Smooth muscle cell of the pulmonary artery (primary cell): ENCODE measurements around the gene SPEM1. TPM values are rescaled to one million over a fixed set of nuclear protein-coding genes. Genes with fewer than 3 reads are reported as not detected.

ENCODE experiments used
- total RNA-seq: library from RNA; depleted of rRNA; stranded (reverse); fragments of >200 nt; gene quantifications from 2 replicates; pipeline ENCODE4 v1.2.3, GENCODE V29; 2014

Gene SPEM1, protein sequence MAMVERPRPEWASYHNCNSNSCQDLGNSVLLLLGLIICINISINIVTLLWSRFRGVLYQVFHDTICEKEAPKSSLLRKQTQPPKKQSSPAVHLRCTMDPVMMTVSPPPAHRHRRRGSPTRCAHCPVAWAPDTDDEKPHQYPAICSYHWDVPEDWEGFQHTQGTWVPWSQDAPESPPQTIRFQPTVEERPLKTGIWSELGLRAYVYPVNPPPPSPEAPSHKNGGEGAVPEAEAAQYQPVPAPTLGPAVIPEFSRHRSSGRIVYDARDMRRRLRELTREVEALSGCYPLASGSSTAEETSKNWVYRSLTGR
- not detected in 2 replicates for total RNA-seq

DNA sequence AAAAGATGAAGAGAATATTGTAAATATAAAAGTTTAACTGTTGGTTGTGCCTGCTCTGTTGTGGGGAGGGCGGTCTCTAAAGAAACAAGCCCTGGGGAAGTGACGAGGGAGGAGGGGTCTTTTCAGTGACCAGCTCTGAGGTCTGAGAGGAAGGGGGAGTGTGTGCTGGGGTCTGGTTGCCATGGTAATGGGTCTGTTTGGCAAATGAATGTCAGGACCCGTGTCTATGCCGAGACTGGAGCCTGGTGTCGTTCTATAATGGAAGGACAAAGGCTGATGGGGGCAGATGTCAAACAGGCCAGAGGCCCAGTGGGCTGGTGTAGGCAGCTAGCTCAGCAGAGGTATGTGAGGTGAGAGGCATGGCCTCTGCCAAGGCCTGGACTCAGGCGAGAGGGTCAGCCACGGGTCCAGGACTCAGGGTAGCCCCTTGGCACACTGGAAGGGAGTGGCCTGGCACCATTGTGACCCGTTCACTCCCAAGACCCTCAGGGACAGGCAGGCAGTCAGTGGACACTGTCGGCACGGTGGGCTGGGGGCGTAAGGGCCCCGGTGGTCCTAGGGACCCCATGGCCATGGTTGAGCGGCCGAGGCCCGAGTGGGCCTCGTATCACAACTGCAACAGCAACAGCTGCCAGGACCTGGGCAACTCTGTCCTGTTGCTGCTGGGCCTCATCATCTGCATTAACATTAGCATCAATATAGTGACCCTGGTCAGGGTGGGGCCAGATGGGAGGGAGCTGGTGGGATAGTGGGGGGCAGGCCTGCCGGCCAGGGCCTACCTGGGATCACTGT, at the start of gene SPEM1:
Gene SPEM1 (plus strand): TSS at position 506 of the 792 bp plus-strand sequence. CDS start 61 bp downstream, at position 567.

DNA sequence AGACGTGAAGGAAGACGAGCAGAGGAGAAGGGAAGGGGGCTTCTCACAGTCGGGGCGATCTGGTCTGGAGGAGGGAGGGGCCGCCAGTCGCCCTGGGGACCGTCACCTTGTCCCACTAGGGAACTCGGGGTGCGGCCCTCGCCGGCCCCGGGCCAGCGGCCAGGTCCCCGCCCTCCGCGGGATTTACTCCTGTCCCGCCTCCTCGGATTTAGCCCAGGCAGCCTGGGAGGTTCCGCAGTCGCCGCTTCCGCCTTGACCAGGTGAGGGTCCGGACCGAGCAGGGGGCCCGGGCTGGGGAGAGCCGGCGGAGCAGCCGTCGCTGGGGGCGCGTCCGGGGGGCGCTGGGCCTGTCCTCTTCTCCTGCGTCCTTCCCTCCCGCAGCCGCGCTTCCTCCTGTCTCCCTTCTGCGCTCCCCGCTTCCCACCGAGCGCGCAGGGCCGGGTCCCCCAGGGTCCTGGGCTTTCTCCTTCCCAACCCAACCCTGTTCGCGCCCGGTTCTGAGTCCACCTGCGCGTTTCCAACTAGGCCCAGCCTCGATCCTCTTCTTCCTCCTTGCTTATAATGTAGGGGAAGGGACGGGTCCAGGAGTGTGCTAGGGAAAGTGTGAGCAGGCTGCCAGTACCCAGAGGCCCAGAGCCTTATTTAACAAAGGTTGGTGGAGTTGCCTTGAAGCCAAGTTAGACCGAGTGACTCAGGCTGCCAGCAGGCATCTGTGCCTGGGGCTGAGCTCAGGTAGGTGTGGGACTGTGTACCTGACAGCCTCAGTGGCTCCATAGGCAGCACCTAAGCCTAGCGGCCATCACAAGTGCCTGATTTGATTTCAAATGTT, 39.1 kb upstream of the SPEM1 start, which contains the start of gene TNK1:
Gene TNK1 (plus strand): TSS at position 235 of the 829 bp plus-strand sequence. CDS start 1,838 bp downstream, outside the sequence.

DNA sequence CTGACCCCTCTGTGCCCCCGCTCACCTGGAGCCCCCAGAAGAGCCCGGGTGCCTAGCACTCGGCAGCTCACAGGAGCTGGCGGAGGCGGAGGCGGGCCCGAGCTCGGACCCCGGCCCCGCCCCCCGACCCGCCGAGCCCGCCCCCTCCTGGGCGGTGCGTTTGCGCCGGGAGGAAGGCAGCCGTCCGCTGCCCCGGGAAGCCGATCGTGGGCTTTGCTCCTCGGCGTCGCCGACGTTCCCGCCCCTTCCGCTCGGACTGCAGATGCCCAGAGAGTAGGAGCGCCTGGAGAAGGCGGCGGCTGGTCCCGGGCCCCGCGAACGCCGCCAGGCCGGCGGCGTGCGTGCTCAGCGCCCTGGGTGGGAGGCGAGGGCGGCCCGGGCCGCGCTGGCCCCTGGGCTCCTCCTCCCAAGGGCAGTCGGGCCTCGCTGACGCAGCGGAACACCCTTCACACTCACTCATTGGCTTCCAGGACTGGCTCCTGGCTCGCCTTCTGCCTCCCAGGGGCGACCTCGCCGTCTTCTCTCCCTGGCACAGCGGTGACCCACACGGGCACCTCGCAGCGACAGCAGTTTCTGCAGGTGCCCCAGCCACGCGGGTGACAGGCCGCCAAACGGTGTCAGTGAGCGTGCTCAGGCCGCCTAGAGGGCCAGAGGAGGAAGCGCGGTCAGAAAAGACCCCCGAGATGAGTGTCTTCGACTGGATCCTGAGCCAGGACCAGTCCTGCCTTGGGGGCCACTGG, 25.5 kb upstream of the SPEM1 start, which contains the start of gene PLSCR3:
Gene PLSCR3 (minus strand): TSS at position 74 of the 740 bp plus-strand sequence. CDS start 415 bp downstream, outside the sequence.

DNA sequence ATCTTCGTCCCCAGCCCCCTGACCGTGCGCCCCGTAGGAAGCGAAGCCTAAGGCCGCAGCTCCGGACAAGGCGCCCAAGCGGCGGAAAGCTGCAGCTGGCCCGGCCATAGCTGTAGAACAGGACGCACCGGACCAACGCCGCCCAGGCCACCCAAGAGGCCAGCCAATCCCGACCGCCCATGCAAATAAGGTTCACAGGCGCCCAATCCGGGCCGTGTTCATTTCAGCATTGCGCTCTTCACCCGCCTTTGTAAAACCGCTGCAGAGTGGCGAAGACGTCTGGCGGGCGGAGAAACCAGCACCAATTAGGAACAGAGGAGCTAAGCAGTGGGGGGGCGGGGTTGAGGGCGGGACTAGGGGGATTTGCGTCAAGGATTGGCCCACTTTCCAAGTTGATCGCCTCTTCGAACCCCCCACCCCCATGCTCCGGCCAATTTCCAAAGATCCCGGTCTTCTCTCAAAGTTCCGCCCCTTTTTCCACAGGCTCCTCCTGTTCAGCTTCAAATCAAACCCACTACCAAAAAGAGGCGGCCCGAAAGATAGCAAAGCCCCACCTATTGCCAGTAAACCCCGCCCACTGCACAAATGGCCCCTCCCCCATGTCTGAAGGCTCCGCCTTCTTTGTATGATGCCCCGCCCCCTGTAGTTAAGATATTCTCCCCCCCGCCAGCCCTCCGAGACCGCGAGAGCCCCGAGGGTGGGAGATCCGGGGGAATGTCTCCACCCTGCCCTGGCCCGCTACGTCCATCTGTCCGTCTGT, 16.0 kb upstream of the SPEM1 start, which contains the start of gene TMEM256:
Gene TMEM256 (minus strand): TSS at position 121 of the 760 bp plus-strand sequence. CDS start 13 bp downstream, at position 108.

DNA sequence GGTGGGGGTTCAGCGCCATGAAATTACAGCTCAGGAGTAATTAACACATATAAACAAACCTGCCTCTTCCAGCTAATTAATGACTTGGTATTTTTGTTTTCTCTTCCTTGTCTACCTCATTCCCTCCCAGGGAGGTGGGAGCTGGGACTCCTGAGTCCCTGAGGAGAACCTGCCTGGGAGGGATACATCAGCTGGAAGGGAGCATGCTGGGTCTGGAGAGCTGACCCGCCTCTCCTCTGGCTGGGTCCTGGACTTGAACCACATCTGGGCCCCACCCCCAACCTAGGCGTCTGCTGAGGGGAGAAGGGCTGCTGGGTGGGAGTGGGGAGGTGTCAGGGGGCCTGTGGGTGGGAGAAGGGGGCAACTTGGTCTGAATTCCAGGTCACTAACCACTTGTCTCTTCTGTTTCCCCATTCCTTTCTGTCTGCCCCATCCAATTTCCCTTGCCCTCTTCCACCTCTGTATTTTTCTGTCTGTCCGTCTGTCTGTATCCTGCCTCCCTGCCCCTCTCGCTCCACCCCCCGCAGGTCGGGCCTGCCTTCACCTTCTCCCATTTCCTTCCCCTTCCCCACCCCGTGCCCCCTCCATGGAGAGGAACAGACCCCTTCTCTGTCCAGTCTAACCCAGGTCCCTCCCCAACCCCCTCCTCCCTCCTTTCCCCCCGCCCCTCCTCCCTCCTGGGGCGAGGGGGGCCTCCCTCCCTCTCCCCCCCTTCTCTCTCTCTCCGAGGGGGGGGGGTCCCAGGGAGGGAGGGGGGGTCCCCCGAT, 12.5 kb upstream of the SPEM1 start, which contains the start of gene NLGN2:
Gene NLGN2 (plus strand): TSS at position 361 of the 767 bp plus-strand sequence. CDS start 411 bp downstream, outside the sequence.

DNA sequence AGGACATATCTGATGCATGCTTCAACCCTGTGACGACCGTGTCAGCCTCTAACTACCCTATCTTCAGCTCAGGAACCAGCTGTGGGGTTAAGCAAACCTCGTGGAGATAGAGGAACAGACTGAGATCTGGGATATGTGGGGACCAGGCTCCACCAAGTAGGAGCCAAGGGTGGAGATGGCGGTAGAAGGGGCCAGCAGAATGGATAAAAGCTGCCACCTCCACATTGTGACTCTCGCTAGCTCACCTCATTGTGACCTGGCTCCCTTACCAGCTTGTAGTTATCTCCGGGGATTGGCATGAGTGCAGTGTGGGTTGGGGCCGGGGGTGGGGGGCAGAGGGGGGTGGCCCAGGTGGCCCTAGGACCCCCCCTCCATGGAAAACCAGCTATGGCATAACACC, 5.2 kb downstream of the SPEM1 start, which contains the start of gene SPEM2:
Gene SPEM2 (plus strand): TSS at position 301 of the 400 bp plus-strand sequence. CDS start 73 bp downstream, at position 374.

DNA sequence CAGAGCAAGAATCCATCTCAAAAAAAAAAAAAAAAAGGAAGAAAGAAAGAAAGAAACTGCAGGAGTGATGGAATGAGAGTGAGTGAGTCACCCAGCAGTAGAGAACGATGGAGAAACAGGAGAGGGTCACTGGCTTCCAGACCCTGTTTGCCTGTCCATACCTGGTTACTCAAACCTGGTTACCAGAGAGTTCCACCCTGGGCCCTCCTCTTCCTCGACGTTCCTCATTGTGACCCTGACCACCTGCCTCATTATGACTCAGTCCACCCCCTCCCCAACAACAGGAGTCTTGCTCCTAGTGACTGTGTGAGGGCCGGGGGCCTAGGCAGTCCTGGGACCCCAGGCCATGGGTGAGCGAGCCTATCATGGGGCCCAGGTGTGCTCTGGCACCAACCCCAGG, 8.4 kb downstream of the SPEM1 start, which contains the start of gene SPEM3:
Gene SPEM3 (plus strand): TSS at position 301 of the 400 bp plus-strand sequence. CDS start 46 bp downstream, at position 347.

DNA sequence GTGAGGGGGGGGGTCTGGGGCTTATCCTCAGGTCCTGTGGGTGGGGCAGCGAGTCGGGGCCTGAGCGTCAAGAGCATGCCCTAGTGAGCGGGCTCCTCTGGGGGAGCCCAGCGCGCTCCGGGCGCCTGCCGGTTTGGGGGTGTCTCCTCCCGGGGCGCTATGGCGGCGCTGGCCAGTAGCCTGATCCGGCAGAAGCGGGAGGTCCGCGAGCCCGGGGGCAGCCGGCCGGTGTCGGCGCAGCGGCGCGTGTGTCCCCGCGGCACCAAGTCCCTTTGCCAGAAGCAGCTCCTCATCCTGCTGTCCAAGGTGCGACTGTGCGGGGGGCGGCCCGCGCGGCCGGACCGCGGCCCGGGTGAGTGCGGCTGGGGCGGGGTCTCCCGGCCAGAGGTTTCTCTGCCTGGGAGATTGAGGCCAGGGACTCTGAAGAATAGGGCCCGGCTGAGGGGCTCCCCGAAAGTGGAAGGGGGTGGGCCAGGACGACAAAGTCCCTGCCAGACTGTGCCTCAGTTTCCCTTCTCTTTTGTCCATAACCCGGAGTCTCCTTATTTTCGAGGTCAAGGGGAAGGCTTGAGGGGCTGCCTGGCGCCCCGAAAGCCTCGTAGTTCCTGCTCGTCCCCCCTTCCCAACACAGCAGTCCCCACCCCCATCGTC, 19.5 kb downstream of the SPEM1 start, which contains the start of gene FGF11:
Gene FGF11 (plus strand): TSS at position 51 of the 651 bp plus-strand sequence. CDS start 109 bp downstream, at position 160.

DNA sequence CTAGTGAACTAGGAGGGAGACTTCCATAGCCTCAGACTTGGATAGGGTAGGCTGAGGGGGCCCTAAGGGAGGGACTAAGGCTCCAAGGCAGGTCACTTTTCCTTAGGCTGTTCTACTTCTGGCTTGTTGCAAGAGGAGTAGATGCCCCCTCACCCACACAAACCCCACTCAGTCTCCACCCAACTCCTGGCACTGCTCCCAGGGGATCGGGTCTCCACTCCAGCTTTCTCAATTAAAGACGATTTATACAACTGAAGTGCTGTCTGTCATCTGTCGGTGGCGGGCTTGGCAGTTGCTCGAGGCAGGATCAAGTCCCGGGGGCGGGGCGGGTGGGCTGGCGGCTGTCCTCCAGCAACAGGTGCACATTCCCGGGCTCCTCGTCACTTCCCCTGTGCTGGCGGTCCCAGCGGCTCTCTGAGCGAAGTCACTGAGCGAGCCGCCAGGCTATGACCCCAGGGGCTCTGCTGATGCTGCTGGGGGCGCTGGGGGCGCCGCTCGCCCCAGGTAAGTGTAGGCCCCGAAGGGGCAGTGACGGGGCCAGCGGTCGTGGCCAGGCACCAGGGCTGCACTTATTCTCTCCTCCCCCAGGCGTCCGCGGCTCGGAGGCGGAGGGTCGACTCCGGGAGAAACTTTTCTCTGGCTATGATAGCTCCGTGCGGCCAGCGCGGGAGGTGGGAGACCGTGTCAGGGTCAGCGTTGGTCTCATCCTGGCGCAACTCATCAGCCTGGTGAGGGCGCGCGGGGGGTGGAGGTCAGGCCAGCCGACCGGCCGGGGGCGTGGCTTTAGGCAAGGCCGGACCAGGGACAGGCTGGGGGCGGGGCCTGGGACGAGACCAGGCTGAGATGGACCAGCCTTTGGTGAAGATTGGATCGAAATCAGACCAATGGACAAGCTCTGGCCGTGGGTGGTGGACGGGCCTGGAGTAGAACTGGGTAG, 24.8 kb downstream of the SPEM1 start, which contains the start of gene CHRNB1:
Gene CHRNB1 (plus strand): TSS at position 380 of the 937 bp plus-strand sequence. CDS start 67 bp downstream, at position 447.

Other genes with a start within 250 kb of the SPEM1 start
- gene ASGR1, start 241.0 kb upstream of the SPEM1 start, total RNA-seq = 0.26 and 0.43 TPM in 2 replicates
- gene DLG4, start 200.5 kb upstream of the SPEM1 start, total RNA-seq = 38.6 and 51.8 TPM in 2 replicates
- gene ACADVL, start 200.4 kb upstream of the SPEM1 start, total RNA-seq = 253 and 331 TPM in 2 replicates
- 57.9 and 79.4 TPM in 2 replicates for gene DVL2, start 185.8 kb upstream of the SPEM1 start, total RNA-seq
- 36.2 and 41.9 TPM in 2 replicates for gene PHF23, start 180.9 kb upstream of the SPEM1 start, total RNA-seq
- gene GABARAP, start 177.9 kb upstream of the SPEM1 start, total RNA-seq = 152 and 153 TPM in 2 replicates
- gene CTDNEP1, start 168.6 kb upstream of the SPEM1 start, total RNA-seq = 71.7 and 85.0 TPM in 2 replicates
- gene ELP5, start 168.1 kb upstream of the SPEM1 start, total RNA-seq = 23.6 and 23.8 TPM in 2 replicates
- gene CLDN7, start 157.8 kb upstream of the SPEM1 start, total RNA-seq = 0.33 and 0.65 TPM in 2 replicates
- gene SLC2A4, start 138.6 kb upstream of the SPEM1 start, total RNA-seq = 0.10 and 0.13 TPM in 2 replicates
- 0.07 TPM in 1 of 2 replicates, not detected in the other for gene YBX2, start 125.7 kb upstream of the SPEM1 start, total RNA-seq
- gene EIF5A, start 112.7 kb upstream of the SPEM1 start, total RNA-seq = 351 and 391 TPM in 2 replicates
- gene GPS2, start 105.0 kb upstream of the SPEM1 start, total RNA-seq = 20.3 and 20.4 TPM in 2 replicates
- 21.6 and 31.2 TPM in 2 replicates for gene NEURL4, start 91.0 kb upstream of the SPEM1 start, total RNA-seq
- gene ACAP1, start 83.8 kb upstream of the SPEM1 start, total RNA-seq = 0.33 and 0.99 TPM in 2 replicates
- 13.4 and 14.2 TPM in 2 replicates for gene KCTD11, start 68.2 kb upstream of the SPEM1 start, total RNA-seq
- gene TMEM95, start 65.2 kb upstream of the SPEM1 start, total RNA-seq = not detected in 2 replicates
- 0.20 and 0.26 TPM in 2 replicates for gene TNK1, start 39.2 kb upstream of the SPEM1 start, total RNA-seq
- 52.9 and 58.3 TPM in 2 replicates for gene PLSCR3, start 25.8 kb upstream of the SPEM1 start, total RNA-seq
- gene TMEM256, start 16.2 kb upstream of the SPEM1 start, total RNA-seq = 57.9 and 74.2 TPM in 2 replicates
- 23.7 and 28.4 TPM in 2 replicates for gene NLGN2, start 12.5 kb upstream of the SPEM1 start, total RNA-seq
- gene SPEM2, start 5.3 kb downstream of the SPEM1 start, total RNA-seq = not detected in 2 replicates
- gene SPEM3, start 8.5 kb downstream of the SPEM1 start, total RNA-seq = not detected in 2 replicates
- 2.5 and 3.2 TPM in 2 replicates for gene TMEM102, start 15.1 kb downstream of the SPEM1 start, total RNA-seq
- 12.9 and 16.7 TPM in 2 replicates for gene FGF11, start 19.2 kb downstream of the SPEM1 start, total RNA-seq
- 5.2 and 6.7 TPM in 2 replicates for gene CHRNB1, start 24.7 kb downstream of the SPEM1 start, total RNA-seq
- 39.2 and 45.6 TPM in 2 replicates for gene ZBTB4, start 59.3 kb downstream of the SPEM1 start, total RNA-seq
- not detected in 2 replicates for gene SLC35G6, start 61.1 kb downstream of the SPEM1 start, total RNA-seq
- 117 and 118 TPM in 2 replicates for gene POLR2A, start 64.0 kb downstream of the SPEM1 start, total RNA-seq
- gene TNFSF12, start 128.7 kb downstream of the SPEM1 start, total RNA-seq = 21.6 and 23.8 TPM in 2 replicates
- gene TNFSF13, start 138.4 kb downstream of the SPEM1 start, total RNA-seq = 1.4 and 2.4 TPM in 2 replicates
- gene SENP3, start 141.6 kb downstream of the SPEM1 start, total RNA-seq = 65.9 and 75.8 TPM in 2 replicates
- gene CD68, start 159.3 kb downstream of the SPEM1 start, total RNA-seq = 59.6 and 60.2 TPM in 2 replicates
- gene MPDU1, start 163.5 kb downstream of the SPEM1 start, total RNA-seq = 36.2 and 54.1 TPM in 2 replicates
- 0.07 and 0.26 TPM in 2 replicates for gene SOX15, start 169.8 kb downstream of the SPEM1 start, total RNA-seq
- gene FXR2, start 194.6 kb downstream of the SPEM1 start, total RNA-seq = 42.3 and 51.2 TPM in 2 replicates
- gene SAT2, start 207.5 kb downstream of the SPEM1 start, total RNA-seq = 34.7 and 35.4 TPM in 2 replicates
- gene SHBG, start 209.8 kb downstream of the SPEM1 start, total RNA-seq = 0.53 and 0.72 TPM in 2 replicates
- gene ATP1B2, start 230.6 kb downstream of the SPEM1 start, total RNA-seq = 0.07 and 0.33 TPM in 2 replicates